ENCODE measurements around the gene GOLM1. TPM values are rescaled to one million over a fixed set of nuclear protein-coding genes. Genes with fewer than 3 reads are reported as not detected.
A peak's percentile ranks its signal among the peaks of the same experiment; 100 is the strongest.

The GOLM1 gene
- total and polyA plus RNA-seq, 2 of the 13 experiments (the other 11 are each of a cell fraction or from before 2014, with no cell fraction given): 0.20 to 0.30 TPM

DNA sequence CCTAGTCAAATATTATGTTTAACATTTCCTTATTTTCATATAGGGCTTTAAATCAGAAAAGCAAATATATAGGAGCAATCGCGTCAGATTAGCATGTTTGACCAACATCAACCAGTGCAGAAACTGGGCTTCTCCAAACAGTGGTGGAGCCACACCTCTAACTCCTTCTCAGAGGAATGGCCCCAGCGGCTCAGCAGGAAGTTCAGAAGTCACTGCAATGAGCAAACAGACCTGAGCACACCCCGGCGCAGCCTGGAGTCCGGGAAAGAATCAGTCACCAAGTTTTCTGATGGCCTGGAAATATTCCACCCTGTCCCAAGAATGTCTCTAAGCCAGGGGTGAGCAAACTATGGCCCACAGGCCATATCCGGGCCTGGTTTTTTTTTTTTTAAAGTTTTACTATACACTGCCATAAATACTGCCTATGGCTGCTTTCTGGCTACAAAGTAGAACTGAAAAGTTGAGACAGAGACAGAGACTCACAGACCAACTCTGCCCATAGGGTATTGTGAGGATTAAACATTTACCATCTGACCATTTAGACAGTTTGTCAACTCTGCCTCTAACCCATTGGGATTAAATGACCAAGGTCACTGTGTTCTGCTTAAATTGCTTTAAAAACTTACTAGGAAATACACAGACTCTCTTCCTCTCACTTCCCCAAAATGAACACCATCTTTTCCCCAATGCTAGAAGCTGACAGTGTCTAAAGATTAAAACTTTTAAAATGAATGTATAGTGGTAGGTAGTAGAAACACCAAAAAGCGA, 5.4 kb downstream of the GOLM1 start (continued):
- TF ChIP-seq MAFK (conservative IDR thresholded peaks at IDR 0.05 in 1 of 2, IDR thresholded peaks at IDR 0.05 in 1 of 2; ENCODE audit: low read length in 2 of 2): no peak
- TF ChIP-seq HDAC6 (IDR thresholded peaks at IDR 0.05; ENCODE audit: low read depth, low read length): no peak
- TF ChIP-seq MEF2D (CRISPR knock-in tag; IDR thresholded peaks at IDR 0.05): peak; percentile 78; the same call in 1 of the 2 replicates
- TF ChIP-seq GATA4 (IDR thresholded peaks at IDR 0.05; ENCODE audit: borderline replicate concordance, low read depth): peak; percentile 80
- 0 out of 2 replicates have a peak, but pooled peaks have one; percentile 42 for TF ChIP-seq PRMT3 (CRISPR knock-in tag; IDR thresholded peaks at IDR 0.05; ENCODE audit: borderline replicate concordance, low read depth)
- TF ChIP-seq, protein P1, sequence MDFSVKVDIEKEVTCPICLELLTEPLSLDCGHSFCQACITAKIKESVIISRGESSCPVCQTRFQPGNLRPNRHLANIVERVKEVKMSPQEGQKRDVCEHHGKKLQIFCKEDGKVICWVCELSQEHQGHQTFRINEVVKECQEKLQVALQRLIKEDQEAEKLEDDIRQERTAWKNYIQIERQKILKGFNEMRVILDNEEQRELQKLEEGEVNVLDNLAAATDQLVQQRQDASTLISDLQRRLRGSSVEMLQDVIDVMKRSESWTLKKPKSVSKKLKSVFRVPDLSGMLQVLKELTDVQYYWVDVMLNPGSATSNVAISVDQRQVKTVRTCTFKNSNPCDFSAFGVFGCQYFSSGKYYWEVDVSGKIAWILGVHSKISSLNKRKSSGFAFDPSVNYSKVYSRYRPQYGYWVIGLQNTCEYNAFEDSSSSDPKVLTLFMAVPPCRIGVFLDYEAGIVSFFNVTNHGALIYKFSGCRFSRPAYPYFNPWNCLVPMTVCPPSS (IDR thresholded peaks at IDR 0.05): no peak
- TF ChIP-seq, protein P2, sequence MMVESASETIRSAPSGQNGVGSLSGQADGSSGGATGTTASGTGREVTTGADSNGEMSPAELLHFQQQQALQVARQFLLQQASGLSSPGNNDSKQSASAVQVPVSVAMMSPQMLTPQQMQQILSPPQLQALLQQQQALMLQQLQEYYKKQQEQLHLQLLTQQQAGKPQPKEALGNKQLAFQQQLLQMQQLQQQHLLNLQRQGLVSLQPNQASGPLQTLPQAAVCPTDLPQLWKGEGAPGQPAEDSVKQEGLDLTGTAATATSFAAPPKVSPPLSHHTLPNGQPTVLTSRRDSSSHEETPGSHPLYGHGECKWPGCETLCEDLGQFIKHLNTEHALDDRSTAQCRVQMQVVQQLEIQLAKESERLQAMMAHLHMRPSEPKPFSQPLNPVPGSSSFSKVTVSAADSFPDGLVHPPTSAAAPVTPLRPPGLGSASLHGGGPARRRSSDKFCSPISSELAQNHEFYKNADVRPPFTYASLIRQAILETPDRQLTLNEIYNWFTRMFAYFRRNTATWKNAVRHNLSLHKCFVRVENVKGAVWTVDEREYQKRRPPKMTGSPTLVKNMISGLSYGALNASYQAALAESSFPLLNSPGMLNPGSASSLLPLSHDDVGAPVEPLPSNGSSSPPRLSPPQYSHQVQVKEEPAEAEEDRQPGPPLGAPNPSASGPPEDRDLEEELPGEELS (CRISPR knock-in tag; IDR thresholded peaks at IDR 0.05): peak; percentile 88
- peak; percentile 96 for TF ChIP-seq ELF3 (CRISPR knock-in tag; IDR thresholded peaks at IDR 0.05)
- TF ChIP-seq HOXD1 (CRISPR knock-in tag; IDR thresholded peaks at IDR 0.05): peak; percentile 96
- 0 out of 2 replicates have a peak, but pooled peaks have one; percentile 44 for TF ChIP-seq ZSCAN22 (CRISPR knock-in tag; IDR thresholded peaks at IDR 0.05)
- no peak for TF ChIP-seq TEAD3 (CRISPR knock-in tag; optimal IDR thresholded peaks at IDR 0.05; ENCODE audit: borderline replicate concordance)
- TF ChIP-seq, protein P3, sequence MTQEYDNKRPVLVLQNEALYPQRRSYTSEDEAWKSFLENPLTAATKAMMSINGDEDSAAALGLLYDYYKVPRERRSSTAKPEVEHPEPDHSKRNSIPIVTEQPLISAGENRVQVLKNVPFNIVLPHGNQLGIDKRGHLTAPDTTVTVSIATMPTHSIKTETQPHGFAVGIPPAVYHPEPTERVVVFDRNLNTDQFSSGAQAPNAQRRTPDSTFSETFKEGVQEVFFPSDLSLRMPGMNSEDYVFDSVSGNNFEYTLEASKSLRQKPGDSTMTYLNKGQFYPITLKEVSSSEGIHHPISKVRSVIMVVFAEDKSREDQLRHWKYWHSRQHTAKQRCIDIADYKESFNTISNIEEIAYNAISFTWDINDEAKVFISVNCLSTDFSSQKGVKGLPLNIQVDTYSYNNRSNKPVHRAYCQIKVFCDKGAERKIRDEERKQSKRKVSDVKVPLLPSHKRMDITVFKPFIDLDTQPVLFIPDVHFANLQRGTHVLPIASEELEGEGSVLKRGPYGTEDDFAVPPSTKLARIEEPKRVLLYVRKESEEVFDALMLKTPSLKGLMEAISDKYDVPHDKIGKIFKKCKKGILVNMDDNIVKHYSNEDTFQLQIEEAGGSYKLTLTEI (CRISPR knock-in tag; conservative IDR thresholded peaks at IDR 0.05): no peak
- 0 out of 2 replicates have a peak, but pooled peaks have one; percentile 37 for TF ChIP-seq ZNF557 (CRISPR knock-in tag; IDR thresholded peaks at IDR 0.05)
- TF ChIP-seq ATRX (CRISPR knock-in tag; IDR thresholded peaks at IDR 0.05; ENCODE audit: borderline replicate concordance): no peak
- TF ChIP-seq ZBTB20 (CRISPR knock-in tag; IDR thresholded peaks at IDR 0.05; ENCODE audit: borderline replicate concordance, low read depth): peak; percentile 95; the same call in 1 of the 2 replicates
- TF ChIP-seq, protein P4, sequence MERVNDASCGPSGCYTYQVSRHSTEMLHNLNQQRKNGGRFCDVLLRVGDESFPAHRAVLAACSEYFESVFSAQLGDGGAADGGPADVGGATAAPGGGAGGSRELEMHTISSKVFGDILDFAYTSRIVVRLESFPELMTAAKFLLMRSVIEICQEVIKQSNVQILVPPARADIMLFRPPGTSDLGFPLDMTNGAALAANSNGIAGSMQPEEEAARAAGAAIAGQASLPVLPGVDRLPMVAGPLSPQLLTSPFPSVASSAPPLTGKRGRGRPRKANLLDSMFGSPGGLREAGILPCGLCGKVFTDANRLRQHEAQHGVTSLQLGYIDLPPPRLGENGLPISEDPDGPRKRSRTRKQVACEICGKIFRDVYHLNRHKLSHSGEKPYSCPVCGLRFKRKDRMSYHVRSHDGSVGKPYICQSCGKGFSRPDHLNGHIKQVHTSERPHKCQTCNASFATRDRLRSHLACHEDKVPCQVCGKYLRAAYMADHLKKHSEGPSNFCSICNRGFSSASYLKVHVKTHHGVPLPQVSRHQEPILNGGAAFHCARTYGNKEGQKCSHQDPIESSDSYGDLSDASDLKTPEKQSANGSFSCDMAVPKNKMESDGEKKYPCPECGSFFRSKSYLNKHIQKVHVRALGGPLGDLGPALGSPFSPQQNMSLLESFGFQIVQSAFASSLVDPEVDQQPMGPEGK (CRISPR knock-in tag; IDR thresholded peaks at IDR 0.05): peak; percentile 57; the same call in 1 of the 2 replicates
- TF ChIP-seq KLF16 (CRISPR knock-in tag; IDR thresholded peaks at IDR 0.05): 0 out of 4 replicates have a peak, but pooled peaks of 1 of the 2 experiments have one; percentile 30
- TF ChIP-seq, protein P5, sequence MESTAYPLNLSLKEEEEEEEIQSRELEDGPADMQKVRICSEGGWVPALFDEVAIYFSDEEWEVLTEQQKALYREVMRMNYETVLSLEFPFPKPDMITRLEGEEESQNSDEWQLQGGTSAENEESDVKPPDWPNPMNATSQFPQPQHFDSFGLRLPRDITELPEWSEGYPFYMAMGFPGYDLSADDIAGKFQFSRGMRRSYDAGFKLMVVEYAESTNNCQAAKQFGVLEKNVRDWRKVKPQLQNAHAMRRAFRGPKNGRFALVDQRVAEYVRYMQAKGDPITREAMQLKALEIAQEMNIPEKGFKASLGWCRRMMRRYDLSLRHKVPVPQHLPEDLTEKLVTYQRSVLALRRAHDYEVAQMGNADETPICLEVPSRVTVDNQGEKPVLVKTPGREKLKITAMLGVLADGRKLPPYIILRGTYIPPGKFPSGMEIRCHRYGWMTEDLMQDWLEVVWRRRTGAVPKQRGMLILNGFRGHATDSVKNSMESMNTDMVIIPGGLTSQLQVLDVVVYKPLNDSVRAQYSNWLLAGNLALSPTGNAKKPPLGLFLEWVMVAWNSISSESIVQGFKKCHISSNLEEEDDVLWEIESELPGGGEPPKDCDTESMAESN (CRISPR knock-in tag; conservative IDR thresholded peaks at IDR 0.05): peak; percentile 57; the same call in 1 of the 2 replicates
- peak; percentile 42; the same call in 1 of the 2 replicates for TF ChIP-seq STAT5B (CRISPR knock-in tag; IDR thresholded peaks at IDR 0.05)
